ENCODE measurements around the gene ZEB2. TPM values are rescaled to one million over a fixed set of nuclear protein-coding genes. Genes with fewer than 3 reads are reported as not detected.

ZEB2 gene
- polyA plus RNA-seq, 2 of the 4 experiments (the other 2 are of a cell fraction): 4.2 to 7.0 TPM

GRCh38 chr2:144550911-144551310 is 31.0 kb upstream of the ZEB2 start:
- CTCF ChIA-PET: interaction anchor here (1.0 kb wide), 1 partner anchor 8 kb away, joined by 3 read pairs; no protein-coding TSS in a partner anchor
- Histone ChIP-seq H3K27ac (no peak overlapping the region; a peak in 1 of 6 replicates), H3K9me3 (no peaks in the 10 kb centered on the region), H3K4me2 (no peak overlapping the region), H3K4me1 (peaks cover 28% of the 10 kb centered on the region), H3K4me3 (no peak overlapping the region)
- DNase-seq (ENCODE audit: low read depth in 1 of 2, low spot score in 1 of 2) (no peak), FAIRE-seq (no peak), ATAC-seq (no peak)
- TF ChIP-seq FOXS1 (CRISPR knock-in tag; IDR thresholded peaks at IDR 0.05): no peak
- WGBS (ENCODE audit: missing lambda C conversion rate): 87% methylated on average over 3 of the region's 3 CpGs
- POLR2A ChIA-PET: no interaction called here

- H3K4me2 ChIP-seq: no peak overlapping the region
- no peak overlapping the region for H3K27ac ChIP-seq
- no peak for ATAC-seq
- ChIA-PET POLR2A (no interaction called here), CTCF (no interaction called here)
- no peaks in the 10 kb centered on the region for H3K9me3 ChIP-seq
- H3K4me3 ChIP-seq: no peak overlapping the region
- no peak for FAIRE-seq
- H3K4me1 ChIP-seq: peaks cover 27% of the 10 kb centered on the region
- no peak for DNase-seq (ENCODE audit: low read depth in 1 of 2, low spot score in 1 of 2)
- TF ChIP-seq HMGXB4 (CRISPR knock-in tag; IDR thresholded peaks at IDR 0.05; ENCODE audit: borderline replicate concordance) (no peak), E2F6 (IDR thresholded peaks at IDR 0.05; ENCODE audit: borderline replicate concordance, low read depth) (no peak), REST (IDR thresholded peaks at IDR 0.05) (no peak), EHF (CRISPR knock-in tag; IDR thresholded peaks at IDR 0.05) (no peak), NPAS2 (CRISPR knock-in tag; IDR thresholded peaks at IDR 0.05; ENCODE audit: borderline replicate concordance) (no peak), PBX3 (IDR thresholded peaks at IDR 0.05) (no peak), CBX8 (IDR thresholded peaks at IDR 0.05) (no peak), ELK1 (IDR thresholded peaks at IDR 0.05; ENCODE audit: low read depth, low read length) (no peak), BCL3 (IDR thresholded peaks at IDR 0.05) (no peak), HES2 (IDR thresholded peaks at IDR 0.05) (no peak)
- WGBS (ENCODE audit: missing lambda C conversion rate): 91% methylated on average over 6 of the region's 6 CpGs
These were observed 30.2 kb upstream of the ZEB2 start for GRCh38 chr2:144550084-144550483.
